Inflammatory macrophage treated with lipopolysaccharide for 1 hour (primary cell): ENCODE measurements around the gene ARSI.

Source experiments
- DNase-seq, 2 donors: peaks; one replicate each; pipeline ENCODE4 v3.0.0-alpha.2; 2020 to 2022

ARSI gene

GRCh38 chr5:150306775-150307174, 4.1 kb upstream of the ARSI start:
- no peak for DNase-seq

GRCh38 chr5:150305557-150305956, 2.9 kb upstream of the ARSI start:
- DNase-seq, result no peak

- DNase-seq, result no peak
These were observed 2.4 kb upstream of the ARSI start for GRCh38 chr5:150305095-150305494.

- no peak for DNase-seq
These were observed 1.9 kb upstream of the ARSI start for GRCh38 chr5:150304481-150305081.

GRCh38 chr5:150303660-150304386, 1.1 kb upstream of the ARSI start:
- DNase-seq, result no peak

- DNase-seq, result no peak
These were observed 438 bp upstream of the ARSI start for GRCh38 chr5:150303070-150303615.

GRCh38 chr5:150301901-150302300, 804 bp downstream of the ARSI start:
- DNase-seq, result no peak

- no peak for DNase-seq
These were observed 1.6 kb downstream of the ARSI start for GRCh38 chr5:150301170-150301505.

GRCh38 chr5:150300496-150301169, 2.1 kb downstream of the ARSI start:
- no peak for DNase-seq

- peak in 1 of 2 donors; percentile 18 for DNase-seq
These were observed 3.0 kb downstream of the ARSI start for GRCh38 chr5:150299571-150300327.

- DNase-seq, result peak; percentile 6 to 55
These were observed 3.8 kb downstream of the ARSI start for GRCh38 chr5:150298701-150299451.

GRCh38 chr5:150297934-150298595, 4.6 kb downstream of the ARSI start:
- DNase-seq, result no peak

- DNase-seq, result no peak
These were observed 5.3 kb downstream of the ARSI start for GRCh38 chr5:150297236-150297890.

GRCh38 chr5:150296496-150296895, 6.2 kb downstream of the ARSI start:
- DNase-seq, result no peak

- no peak for DNase-seq
These were observed 6.8 kb downstream of the ARSI start for GRCh38 chr5:150295741-150296486.

GRCh38 chr5:150295172-150295634, 7.5 kb downstream of the ARSI start:
- peak; percentile 69 to 95 for DNase-seq

GRCh38 chr5:150294551-150295071, 8.1 kb downstream of the ARSI start:
- no peak for DNase-seq

- no peak for DNase-seq
These were observed 9.4 kb downstream of the ARSI start for GRCh38 chr5:150293091-150293941.
